HAP-1 (cell line): Measurements from ENCODE around the gene GFRA1.
A peak's percentile ranks its signal among the peaks of the same experiment; 100 is the strongest.

Experiments
- DNase-seq, 2 experiments: peaks; one replicate each; pipeline ENCODE4 v3.0.0-alpha.2; 2016 to 2020; ENCODE audit warnings: low spot score in 2 of 2
- H3K27me3 ChIP-seq: fragments of 250-450 bp; sonication (Bioruptor Pico); 2 replicates; pipeline ENCODE4 v1.5.1; 2020; ENCODE audit warnings: low read depth, mild to moderate bottlenecking, moderate library complexity
- H3K36me3 ChIP-seq: fragments of 250-450 bp; sonication (Bioruptor Pico); replicated peaks from 2 replicates; pipeline ENCODE4 v1.5.1; 2020; ENCODE audit warnings: mild to moderate bottlenecking
- H3K4me1 ChIP-seq: fragments of 250-450 bp; sonication (Bioruptor Pico); 2 replicates; pipeline ENCODE4 v1.5.1; 2020; ENCODE audit warnings: mild to moderate bottlenecking
- H3K4me3 ChIP-seq: fragments of 250-450 bp; sonication (Bioruptor Pico); 2 replicates; pipeline ENCODE4 v1.5.1; 2020; ENCODE audit warnings: mild to moderate bottlenecking, moderate library complexity
- H3K9me3 ChIP-seq: fragments of 250-450 bp; sonication (Bioruptor Pico); 2 replicates; pipeline ENCODE4 v1.5.1; 2020; ENCODE audit warnings: mild to moderate bottlenecking, moderate library complexity
- in situ Hi-C: fragments of 300-500 bp; cut with MboI; formaldehyde crosslinking; loops from 3 replicates; pipeline ENCODE4 v1.14.3; 2020; ENCODE audit warnings: low sequenced_read_pairs, inconsistent platforms, mixed read lengths

Gene GFRA1

DNA sequence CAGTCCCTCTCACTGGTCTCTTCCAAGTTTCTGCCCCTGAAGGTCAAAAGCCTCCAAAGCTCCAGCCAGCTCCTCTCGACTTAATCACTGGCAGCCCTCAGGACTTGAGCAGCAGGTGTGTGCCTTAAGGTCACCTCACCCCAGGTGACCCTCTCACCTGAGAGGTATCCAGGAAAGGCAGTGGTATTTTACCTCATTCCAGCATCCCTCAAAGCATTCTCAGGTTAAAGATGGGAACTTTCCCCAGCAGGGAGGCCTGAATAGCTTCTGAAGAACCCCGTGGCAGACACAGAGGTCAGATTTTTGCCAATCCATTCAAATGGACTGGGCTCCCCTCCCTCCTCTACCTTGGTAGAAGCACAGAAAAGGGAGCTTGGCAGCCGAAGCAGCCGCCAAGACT is 148.2 kb downstream of the GFRA1 start:
- DNase-seq = no peak
- Histone ChIP-seq H3K36me3 (no peaks in the 10 kb centered on the region), H3K4me1 (no peaks in the 10 kb centered on the region), H3K27me3 (0 out of 2 replicates have a peak, but pooled peaks cover 4% of the 10 kb centered on the region), H3K9me3 (no peaks in the 10 kb centered on the region), H3K4me3 (no peak overlapping the region)
- in situ Hi-C loops = no loop called here

GRCh38 chr10:116122664-116123063 is 150.3 kb downstream of the GFRA1 start:
- Histone ChIP-seq H3K27me3 (0 out of 2 replicates have a peak, but pooled peaks cover 4% of the 10 kb centered on the region), H3K4me3 (no peak overlapping the region), H3K4me1 (no peaks in the 10 kb centered on the region), H3K9me3 (no peaks in the 10 kb centered on the region), H3K36me3 (no peaks in the 10 kb centered on the region)
- no peak for DNase-seq
- in situ Hi-C loops = no loop called here

- no peaks in the 10 kb centered on the region for H3K36me3 ChIP-seq
- 0 out of 2 replicates have a peak, but pooled peaks cover 4% of the 10 kb centered on the region for H3K27me3 ChIP-seq
- no peaks in the 10 kb centered on the region for H3K4me1 ChIP-seq
- H3K4me3 ChIP-seq = no peak overlapping the region
- DNase-seq = no peak
- in situ Hi-C loops = no loop called here
- no peaks in the 10 kb centered on the region for H3K9me3 ChIP-seq
These were observed 151.1 kb downstream of the GFRA1 start for GRCh38 chr10:116121640-116122525.

GRCh38 chr10:116120688-116121455 is 152.1 kb downstream of the GFRA1 start:
- peak in 1 of 2 experiments; percentile 30 for DNase-seq
- H3K27me3 ChIP-seq = 0 out of 2 replicates have a peak, but pooled peaks cover under 1% of the 10 kb centered on the region
- in situ Hi-C loops = no loop called here
- H3K4me3 ChIP-seq = no peak overlapping the region
- H3K36me3 ChIP-seq = no peaks in the 10 kb centered on the region
- H3K4me1 ChIP-seq = no peaks in the 10 kb centered on the region
- H3K9me3 ChIP-seq = no peaks in the 10 kb centered on the region

DNA sequence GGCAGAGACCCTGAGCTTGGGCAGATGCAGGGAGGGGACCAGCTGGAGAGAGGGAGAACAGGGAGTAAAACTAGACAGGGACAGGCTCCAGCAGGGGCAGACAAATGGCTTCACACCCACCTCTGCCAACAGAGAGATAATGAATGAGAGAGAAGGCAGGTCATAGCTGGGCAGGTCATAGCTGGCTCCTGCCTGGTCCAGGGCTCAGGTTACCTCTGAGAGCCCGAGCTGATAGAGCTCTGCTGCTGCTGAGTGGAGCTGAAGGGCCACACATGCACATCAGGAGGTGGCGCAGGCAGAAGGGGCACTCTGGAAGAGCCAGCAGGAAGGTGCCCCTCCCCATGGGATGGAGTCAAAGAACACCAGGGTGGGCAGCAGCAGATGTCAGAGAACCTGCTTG is 154.2 kb downstream of the GFRA1 start:
- in situ Hi-C loops = no loop called here
- DNase-seq = no peak
- H3K4me1 ChIP-seq = no peaks in the 10 kb centered on the region
- H3K27me3 ChIP-seq = no peaks in the 10 kb centered on the region
- no peaks in the 10 kb centered on the region for H3K36me3 ChIP-seq
- H3K4me3 ChIP-seq = no peak overlapping the region
- no peaks in the 10 kb centered on the region for H3K9me3 ChIP-seq

DNA sequence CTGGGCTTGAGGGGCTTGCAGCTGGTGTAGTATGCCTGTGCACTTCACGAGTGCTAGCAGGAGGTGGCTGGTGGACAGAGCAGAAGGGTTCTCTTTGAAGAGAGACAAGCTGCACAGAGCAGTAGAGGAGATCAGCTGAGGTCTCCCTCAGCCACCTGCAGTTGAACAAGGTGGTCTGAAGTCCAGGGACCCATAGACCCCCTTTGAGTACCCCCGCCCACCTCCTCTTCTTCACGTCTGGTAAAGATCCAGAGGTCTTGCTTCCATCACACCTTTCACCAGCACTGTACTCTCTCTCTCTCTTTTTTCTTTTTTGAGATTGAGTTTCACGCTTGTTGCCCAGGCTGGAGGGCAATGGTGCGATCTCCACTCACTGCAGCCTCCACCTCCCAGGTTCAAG is 157.2 kb downstream of the GFRA1 start:
- H3K36me3 ChIP-seq = no peaks in the 10 kb centered on the region
- H3K9me3 ChIP-seq = no peaks in the 10 kb centered on the region
- H3K4me1 ChIP-seq = no peaks in the 10 kb centered on the region
- H3K27me3 ChIP-seq = no peaks in the 10 kb centered on the region
- no peak for DNase-seq
- no peak overlapping the region for H3K4me3 ChIP-seq
- in situ Hi-C loops = no loop called here

GRCh38 chr10:116115036-116115641 is 157.9 kb downstream of the GFRA1 start:
- in situ Hi-C loops = no loop called here
- Histone ChIP-seq H3K36me3 (no peaks in the 10 kb centered on the region), H3K27me3 (no peaks in the 10 kb centered on the region), H3K4me1 (no peaks in the 10 kb centered on the region), H3K4me3 (no peak overlapping the region), H3K9me3 (no peaks in the 10 kb centered on the region)
- no peak for DNase-seq

DNA sequence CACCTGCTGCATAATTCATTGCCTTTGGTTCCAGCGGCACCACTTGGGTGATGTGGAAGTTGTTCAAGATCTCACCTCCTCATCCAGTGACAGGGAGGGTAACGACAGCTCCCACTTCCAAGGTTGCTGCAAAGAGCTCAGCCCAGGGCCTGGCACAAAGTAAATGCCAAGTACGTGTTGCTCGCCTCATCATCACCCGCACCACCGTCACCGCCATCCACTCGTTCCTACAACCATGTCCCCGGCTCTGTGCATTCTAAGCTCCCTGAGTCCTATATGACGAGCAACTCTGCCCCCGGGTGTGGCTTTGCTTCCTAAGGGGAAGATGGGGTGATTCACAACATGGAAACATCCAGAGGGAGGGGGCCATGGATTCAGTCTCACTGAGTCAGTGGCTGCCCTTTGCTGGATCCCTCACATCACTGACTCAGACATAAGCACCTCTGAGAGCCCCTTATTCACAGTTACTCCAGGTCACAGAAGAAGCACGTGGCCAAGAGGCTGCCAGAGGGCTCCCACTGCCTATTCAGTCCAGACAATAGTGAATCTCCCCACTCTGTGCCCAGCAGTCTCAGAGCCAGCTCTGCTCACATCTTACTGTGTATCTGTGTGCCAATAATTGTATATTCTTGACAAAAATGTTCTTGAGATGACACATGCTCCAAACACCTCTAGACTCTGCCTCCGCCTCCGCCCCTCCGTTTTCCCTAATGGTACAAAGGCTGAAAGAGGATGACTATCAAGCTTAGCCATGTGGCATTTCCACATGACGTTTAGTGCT is 159.1 kb downstream of the GFRA1 start:
- no peak overlapping the region for H3K4me3 ChIP-seq
- no peak for DNase-seq
- H3K27me3 ChIP-seq = no peaks in the 10 kb centered on the region

GRCh38 chr10:116112232-116113231 is 160.5 kb downstream of the GFRA1 start:
- Histone ChIP-seq H3K27me3 (no peaks in the 10 kb centered on the region), H3K4me3 (no peak overlapping the region), H3K36me3 (no peaks in the 10 kb centered on the region), H3K4me1 (no peaks in the 10 kb centered on the region), H3K9me3 (no peaks in the 10 kb centered on the region)
- in situ Hi-C loops = no loop called here
- DNase-seq = no peak

More for the DNA sequence above, 159.1 kb downstream of the GFRA1 start:
- H3K9me3 ChIP-seq = no peaks in the 10 kb centered on the region
- no peaks in the 10 kb centered on the region for H3K36me3 ChIP-seq
- in situ Hi-C loops = no loop called here
- no peaks in the 10 kb centered on the region for H3K4me1 ChIP-seq

DNA sequence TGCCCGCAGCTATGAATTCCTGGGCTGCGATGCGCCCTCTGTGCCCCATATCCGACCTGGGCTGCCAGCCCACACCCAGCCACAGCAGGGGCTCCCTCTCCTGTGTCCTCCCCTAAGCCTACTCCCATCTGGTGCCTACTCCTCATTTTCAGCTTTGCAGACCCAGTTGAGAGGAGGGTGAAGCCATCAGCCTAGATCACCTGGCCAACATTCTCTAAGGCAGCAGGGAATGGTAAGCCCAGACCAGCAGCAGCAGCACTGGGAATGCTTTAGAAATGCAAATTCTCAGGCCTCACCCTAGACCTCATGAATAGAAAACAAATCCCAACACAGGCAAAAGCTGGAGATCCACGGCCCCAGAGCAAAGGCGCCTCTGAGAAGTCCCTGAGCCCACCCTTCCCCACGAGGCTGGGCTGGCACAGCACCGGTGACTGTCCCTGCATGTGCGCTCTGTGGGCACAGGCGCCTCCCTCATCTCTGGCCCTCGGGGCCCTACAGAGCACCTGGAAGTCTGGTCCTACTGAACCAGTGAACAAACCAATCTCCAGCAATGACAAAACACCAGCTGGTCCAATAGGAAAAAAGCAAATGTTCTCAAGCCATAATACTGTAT is 161.4 kb downstream of the GFRA1 start:
- Histone ChIP-seq H3K36me3 (no peaks in the 10 kb centered on the region), H3K9me3 (no peaks in the 10 kb centered on the region), H3K27me3 (no peaks in the 10 kb centered on the region), H3K4me3 (no peak overlapping the region), H3K4me1 (no peaks in the 10 kb centered on the region)
- in situ Hi-C loops = no loop called here
- no peak for DNase-seq

DNA sequence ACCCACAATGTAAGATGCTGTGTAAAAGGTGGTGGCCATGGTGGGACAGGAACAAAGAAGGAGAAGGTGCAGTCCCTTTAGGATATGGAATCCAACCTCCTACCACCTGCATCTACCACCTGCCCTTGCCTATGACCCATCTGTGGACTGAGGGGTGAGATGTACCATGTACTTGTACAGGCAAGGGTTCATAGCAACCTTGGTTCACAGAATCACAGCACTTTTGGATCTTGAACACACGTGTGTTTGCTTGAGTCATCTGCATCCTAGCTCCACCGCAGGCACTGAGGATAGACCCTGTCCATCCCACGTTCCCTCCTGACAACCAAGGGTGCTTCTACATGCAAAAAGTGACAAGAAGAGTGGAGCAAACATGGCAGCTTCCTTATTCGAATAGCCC is 162.3 kb downstream of the GFRA1 start:
- no peaks in the 10 kb centered on the region for H3K9me3 ChIP-seq
- no peaks in the 10 kb centered on the region for H3K27me3 ChIP-seq
- no peak for DNase-seq
- H3K36me3 ChIP-seq = no peaks in the 10 kb centered on the region
- no peaks in the 10 kb centered on the region for H3K4me1 ChIP-seq
- no peak overlapping the region for H3K4me3 ChIP-seq
- in situ Hi-C loops = no loop called here

DNA sequence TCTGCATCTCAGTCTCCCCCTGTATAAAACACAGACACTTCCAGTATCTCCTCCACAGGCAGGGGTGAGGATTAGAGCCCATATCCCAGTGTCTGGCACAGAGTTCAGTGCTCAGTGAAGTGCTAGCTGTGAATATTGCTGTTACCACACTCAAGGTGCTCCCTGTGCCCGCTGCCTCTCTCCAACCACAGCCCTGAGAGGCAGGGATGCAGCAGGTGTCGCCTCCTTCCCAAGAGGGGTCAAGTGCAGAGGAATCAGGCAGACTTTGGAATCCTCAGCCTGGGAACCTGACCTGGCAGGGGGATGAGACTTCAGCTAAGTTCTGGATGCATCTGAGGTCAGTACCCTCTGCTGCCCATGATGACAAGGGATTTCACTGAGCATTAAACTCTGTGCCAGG is 163.1 kb downstream of the GFRA1 start:
- no peaks in the 10 kb centered on the region for H3K27me3 ChIP-seq
- H3K36me3 ChIP-seq = no peaks in the 10 kb centered on the region
- no peak overlapping the region for H3K4me3 ChIP-seq
- H3K4me1 ChIP-seq = no peaks in the 10 kb centered on the region
- H3K9me3 ChIP-seq = no peaks in the 10 kb centered on the region
- in situ Hi-C loops = no loop called here
- DNase-seq = no peak
